Activated CD4-positive, alpha-beta T cell treated with anti-CD3 and anti-CD28 coated beads, Interleukin-2, Interleukin-6, amounts not matched to agents 100 ng/mL and 50 ng/mL, durations not matched to agents 16 hours and 8 hours (primary cell): Measurements from ENCODE around the gene SLCO2B1.

Source experiments
- DNase-seq: peaks from one replicate; pipeline ENCODE4 v3.0.0-alpha.2; 2020

Gene SLCO2B1

DNA sequence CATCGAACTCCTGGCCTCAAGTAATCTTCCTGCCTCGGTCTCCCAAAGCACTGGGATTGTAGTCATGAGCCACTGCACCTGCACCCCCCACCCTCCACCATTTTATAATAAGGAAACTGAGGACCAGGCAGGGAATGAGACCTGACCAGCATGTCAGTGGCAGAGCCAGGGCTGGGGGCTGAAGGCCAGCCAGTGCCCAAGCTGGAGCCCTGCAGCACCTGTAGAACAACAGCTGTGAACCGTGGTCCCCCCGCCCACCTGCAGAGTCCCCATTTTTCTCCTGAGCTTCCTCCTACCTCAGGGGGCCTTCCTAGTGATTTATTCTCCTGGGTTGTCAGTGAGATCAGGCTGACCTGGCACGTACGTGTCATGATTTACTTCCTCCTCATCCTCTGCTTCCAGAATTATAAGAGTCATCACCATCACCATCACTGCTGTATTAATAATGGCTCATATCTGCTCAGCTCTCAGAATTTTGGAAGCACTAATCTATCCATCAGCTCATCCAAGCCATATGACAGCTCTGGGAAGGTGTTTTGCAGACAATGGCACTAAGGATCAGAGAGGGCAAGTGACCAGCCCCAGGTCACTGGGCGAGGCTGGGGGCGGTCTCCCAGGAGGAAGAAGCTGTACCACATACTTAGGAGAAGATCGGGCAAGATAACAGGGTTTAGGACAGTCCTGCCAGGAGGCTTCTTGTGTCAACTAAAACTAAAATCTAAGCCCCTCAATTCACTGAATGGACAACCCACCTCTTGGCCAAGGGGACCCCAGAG, 5.5 kb upstream of the SLCO2B1 start:
- DNase-seq, result no peak

DNA sequence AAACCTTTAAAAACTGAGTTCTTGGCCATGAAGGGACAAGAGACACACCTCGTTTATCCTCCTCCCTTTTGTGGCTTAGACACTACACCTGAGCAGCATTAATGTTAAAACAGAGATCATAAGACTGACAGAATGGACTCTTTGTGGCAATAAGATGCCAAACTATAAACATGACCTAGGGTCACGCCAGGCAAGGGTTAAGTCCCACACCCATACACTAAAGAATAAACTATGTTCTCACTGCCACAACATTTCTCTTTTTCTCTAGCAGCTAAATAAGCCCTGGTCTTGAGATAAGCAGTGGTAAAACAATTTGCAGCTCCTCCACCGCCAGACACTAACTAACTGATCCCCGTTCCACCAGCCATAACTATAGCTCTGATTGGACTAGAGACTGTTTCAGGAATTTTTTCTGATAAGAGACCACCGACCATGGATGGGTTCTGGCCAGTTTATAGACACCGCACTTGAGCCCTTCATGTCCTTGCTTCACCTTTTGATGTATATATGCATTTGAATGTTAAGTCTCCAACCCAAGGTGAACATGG, 4.9 kb upstream of the SLCO2B1 start:
- DNase-seq, result no peak

- no peak for DNase-seq
These were observed 4.2 kb upstream of the SLCO2B1 start for GRCh38 chr11:75146711-75147110.

- no peak for DNase-seq
These were observed 3.6 kb upstream of the SLCO2B1 start for GRCh38 chr11:75147191-75147874.

GRCh38 chr11:75147875-75148263, 3.0 kb upstream of the SLCO2B1 start:
- no peak for DNase-seq

DNA sequence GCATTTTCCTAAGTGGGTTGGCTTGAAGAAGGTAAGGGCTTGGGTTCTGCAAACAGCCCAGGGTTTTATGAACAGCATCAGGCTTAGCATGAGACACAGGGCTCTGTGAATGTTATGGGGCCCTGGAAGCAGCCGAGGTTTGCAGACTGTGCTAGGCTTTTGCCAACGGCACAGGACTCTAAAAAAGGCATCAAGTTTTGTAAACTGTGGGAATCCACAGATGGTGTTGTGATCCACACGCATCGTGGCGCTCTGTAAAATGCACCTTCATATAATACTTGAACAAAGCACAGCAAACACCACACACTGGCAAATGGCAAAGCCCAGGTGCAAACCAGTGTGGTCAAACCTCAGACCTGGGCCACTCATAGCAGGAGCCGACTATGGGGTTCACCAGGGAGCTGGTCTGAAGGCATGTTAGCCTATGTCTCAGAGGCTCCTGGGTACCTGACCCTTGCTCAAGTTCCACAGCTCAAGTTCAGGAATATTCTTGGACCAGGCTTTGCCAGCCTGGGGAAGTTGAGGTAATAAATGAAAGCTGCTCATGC, 2.4 kb upstream of the SLCO2B1 start:
- DNase-seq, result peak; percentile 51

DNA sequence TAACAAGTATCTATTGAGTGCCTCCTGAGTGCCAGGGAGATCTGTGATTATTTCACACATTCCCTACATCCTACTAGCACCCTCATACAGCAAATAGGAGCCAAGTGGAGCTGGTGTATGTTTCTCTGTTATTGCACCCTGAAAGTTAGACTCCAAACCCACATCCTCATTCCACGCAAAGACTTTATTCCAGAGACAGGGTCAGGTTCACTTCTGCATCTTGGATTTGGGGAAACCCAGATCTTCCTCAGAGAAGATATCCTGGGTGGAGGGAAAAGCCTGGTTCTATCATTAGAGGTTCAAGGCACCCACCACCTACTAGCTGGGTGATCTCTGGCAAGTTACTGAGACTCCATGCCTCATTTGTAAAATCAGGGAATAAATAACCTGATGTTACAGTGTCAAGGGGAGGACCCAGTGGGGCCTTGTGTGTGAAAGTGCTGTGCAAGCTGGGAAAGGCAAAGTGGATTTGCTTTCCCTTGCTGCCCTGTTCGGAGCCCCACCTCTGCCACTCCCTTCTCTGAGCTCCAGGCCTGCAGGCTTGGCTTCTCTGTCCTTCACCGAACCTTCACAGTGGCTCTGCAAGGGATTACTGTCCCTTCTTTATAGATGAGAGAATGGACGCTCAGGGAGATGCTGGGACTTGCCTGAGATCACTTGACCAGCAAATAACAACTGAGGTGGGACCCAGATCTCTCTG, 991 bp upstream of the SLCO2B1 start:
- DNase-seq, result no peak

- no peak for DNase-seq
These were observed 590 bp downstream of the SLCO2B1 start for GRCh38 chr11:75151346-75152047.

DNA sequence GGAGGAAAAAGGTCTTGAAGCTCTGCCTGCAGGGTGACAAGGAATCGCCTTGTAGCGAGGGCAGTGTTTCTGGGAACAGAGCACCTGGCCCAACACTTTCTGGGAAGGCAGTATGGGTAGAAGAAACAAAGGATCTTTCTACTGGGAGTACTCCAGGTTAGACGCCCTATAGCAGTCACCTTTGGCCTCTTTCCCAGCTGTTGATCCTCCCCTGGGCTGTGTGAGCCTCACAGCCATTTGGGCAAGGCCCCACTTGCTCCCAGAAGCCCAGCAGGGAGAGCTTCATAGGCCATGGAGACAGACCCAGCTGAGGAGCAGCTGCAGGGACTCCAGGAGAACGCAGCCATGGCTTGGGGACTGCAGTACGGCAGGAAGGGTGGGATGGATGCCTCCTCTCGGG, 1.2 kb downstream of the SLCO2B1 start:
- no peak for DNase-seq

DNA sequence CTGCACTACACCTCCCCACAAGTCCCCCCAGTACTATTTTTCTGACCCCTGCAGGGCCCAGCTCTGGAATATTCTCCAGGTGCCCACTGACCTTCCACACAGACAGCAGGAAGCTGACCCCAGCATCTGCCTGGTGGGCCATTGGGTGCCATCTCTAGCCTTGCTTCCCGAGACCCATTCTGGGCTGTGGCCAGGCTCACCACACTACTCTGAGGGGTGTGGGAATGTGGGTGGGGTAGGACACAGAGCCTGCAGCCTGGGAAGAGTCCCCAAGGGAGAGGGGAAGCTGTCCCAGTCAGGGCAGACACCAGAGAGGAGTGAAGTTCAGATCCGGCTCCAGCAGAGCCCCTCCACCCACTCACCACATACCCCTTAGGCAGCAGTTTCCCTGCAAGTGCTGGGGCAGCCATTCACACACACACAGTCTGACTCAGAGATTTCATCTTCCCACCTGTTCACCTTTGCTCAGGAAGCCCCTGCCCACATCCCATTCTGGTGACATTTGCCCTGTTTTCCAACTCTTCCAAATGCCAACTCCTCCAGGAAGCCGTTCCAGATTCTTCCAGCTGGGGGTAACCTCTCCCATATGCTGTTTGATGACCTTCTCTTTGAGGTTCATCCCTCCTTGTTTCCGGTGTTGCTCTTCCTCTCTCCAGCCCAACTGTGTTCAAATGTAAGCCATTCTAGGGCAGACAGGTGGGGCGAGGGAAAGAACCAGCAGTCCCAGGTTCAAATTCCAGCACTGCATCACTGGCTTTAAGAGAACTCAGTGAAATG, 1.9 kb downstream of the SLCO2B1 start:
- DNase-seq, result no peak

GRCh38 chr11:75154646-75155569, 4.0 kb downstream of the SLCO2B1 start:
- DNase-seq, result no peak

- no peak for DNase-seq
These were observed 4.9 kb downstream of the SLCO2B1 start for GRCh38 chr11:75155570-75156422.

DNA sequence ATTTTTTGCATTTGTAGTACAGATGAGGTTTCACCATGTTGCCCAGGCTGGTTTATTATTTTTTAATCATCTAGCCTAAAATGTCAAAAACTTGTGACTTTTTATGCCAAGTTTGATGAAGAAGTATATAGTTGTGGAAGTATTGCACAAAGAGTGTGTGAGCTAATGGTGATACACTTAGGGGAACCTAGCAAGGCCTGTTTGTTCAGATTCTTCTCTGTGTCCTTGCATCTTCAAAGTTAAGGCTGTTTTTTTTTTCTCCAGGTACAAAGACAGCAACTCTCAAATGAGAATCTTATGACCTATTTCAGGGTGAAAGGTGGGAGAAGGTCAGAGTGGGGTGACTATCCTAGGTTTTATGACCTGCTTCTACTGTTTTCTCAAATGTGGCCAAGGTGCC, 7.3 kb downstream of the SLCO2B1 start:
- no peak for DNase-seq

- no peak for DNase-seq
These were observed 7.8 kb downstream of the SLCO2B1 start for GRCh38 chr11:75158696-75159150.

DNA sequence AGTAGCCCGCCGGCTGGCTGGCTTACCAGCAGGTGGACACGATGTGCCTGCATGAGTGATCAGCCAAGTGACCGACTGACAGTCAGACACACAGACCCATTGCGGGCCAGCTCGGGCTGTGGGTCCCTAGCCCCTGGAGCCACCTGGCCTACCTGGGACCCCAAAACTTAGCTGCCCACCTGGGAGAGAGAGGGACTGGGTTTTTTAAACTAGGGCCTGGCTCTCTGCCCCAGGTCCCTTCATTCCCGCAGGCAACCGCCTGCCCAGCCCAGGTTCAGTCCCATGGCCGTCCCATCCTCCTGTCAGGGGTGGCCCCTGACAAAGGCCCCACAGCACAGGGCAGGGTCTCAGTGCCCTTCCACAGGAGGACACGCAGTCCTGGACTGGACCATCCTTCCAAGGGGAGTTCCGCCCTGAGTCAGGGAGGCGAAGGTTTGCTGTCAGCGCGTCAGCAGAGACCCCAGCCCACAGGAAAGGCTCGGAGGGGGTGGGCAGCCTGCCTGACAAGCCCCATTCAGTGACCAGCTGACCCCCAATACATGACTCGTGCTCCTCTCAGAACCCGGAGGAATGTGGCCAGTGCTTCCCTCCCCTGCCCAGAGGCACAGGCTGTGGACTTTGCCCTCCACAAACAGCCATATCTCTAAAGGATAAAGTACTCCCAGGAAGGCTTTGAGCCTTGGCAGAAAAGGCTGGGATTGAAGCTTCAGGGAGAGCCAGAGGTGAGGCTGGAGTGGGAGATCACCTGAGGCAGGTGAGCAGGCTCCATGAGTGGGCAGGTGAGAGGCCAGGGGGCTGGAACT, 8.4 kb downstream of the SLCO2B1 start:
- no peak for DNase-seq

DNA sequence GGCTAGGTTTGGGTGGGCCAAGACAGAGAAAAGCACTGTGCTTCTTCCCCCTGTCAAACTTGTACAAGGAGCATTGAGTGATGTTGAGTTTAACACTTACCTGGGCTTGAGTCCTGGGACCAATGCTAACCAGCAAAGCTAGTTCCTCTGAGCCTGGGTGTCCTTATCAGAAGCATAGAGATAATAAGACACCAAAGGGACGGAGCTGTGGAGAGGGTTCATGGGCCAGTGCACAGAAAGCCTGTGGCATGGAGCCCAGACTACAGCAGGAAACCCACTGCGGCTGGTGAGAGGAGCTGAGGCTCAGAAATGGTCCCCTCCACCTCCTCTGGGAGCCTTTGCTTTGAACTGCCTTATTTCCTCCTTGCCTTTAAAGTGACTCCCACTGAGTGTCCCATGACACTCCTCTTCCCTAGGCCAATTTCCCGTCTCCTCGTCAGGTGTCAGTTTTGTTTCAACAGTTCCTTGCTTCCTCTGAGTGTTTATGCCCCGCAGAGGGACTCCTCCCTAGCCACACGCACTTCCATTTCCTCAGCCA, 9.4 kb downstream of the SLCO2B1 start:
- DNase-seq, result no peak

- no peak for DNase-seq
These were observed 10.0 kb downstream of the SLCO2B1 start for GRCh38 chr11:75160880-75161279.

DNA sequence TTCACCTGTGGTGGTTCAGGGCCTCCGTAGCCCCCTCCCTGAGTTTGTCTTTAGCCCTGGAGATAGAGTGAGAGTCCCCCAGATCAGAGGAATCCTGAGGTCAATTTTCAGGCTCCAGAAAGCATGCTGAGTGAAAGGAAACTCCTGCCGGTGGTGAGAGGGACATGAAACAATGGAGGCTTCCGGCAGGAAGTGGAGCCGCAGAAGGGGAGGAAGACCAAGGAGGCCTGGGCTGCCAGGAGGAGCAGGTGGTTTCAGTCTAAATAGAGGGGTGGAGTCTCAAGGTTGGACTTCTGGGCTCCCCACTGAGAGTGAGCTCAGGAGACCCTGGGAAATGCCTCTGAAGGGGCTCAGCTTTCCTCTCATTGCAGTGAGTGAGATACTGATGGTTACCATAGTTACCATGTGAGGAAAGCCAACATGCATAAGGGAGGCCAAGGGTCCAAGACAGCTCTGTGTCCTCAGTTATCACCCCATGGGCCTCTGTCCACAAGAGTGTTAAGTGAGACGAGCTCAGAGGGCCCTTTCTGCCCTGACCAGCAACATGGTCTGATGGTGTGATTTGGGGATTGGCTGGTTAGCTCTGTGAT, 10.7 kb downstream of the SLCO2B1 start:
- no peak for DNase-seq
